ENCODE results near the gene BNC2.

The BNC2 gene

DNA sequence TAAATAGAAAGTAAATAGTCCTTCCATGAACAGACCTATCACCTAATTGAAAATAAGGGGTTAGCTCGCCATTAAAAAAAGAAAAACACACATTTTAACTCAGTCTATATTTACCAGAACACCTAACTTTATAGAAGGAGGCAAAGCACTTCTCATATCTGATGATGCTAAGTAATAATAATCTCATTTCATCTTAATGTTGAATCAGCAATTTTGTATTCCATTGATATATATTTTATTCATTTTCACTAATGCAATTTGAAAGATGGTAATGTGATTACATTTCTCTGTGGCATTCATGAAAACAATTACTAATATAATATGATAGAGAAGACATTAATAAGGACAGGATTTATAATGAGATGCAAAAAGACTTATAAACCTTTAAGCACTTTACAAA, 276.7 kb downstream of the BNC2 start:
- TF ChIP-seq ZBTB7A (IDR thresholded peaks at IDR 0.05; ENCODE audit: low read depth) (no peak), EP300 (IDR thresholded peaks at IDR 0.05; ENCODE audit: borderline replicate concordance) (no peak), TCF12 (IDR thresholded peaks at IDR 0.05; ENCODE audit: low read depth) (no peak), TEAD4 (IDR thresholded peaks at IDR 0.05) (no peak), NFIC (IDR thresholded peaks at IDR 0.05) (no peak), RAD21 (IDR thresholded peaks at IDR 0.05; ENCODE audit: low read depth) (no peak), FOXM1 (IDR thresholded peaks at IDR 0.05; ENCODE audit: borderline replicate concordance, low read depth) (no peak), CREB1 (IDR thresholded peaks at IDR 0.05; ENCODE audit: low read depth) (no peak), YY1 (IDR thresholded peaks at IDR 0.05; ENCODE audit: low read depth) (no peak), TAF1 (IDR thresholded peaks at IDR 0.05; ENCODE audit: low read depth) (no peak), CEBPB (IDR thresholded peaks at IDR 0.05) (no peak)
- TF ChIP-seq, protein P1, sequence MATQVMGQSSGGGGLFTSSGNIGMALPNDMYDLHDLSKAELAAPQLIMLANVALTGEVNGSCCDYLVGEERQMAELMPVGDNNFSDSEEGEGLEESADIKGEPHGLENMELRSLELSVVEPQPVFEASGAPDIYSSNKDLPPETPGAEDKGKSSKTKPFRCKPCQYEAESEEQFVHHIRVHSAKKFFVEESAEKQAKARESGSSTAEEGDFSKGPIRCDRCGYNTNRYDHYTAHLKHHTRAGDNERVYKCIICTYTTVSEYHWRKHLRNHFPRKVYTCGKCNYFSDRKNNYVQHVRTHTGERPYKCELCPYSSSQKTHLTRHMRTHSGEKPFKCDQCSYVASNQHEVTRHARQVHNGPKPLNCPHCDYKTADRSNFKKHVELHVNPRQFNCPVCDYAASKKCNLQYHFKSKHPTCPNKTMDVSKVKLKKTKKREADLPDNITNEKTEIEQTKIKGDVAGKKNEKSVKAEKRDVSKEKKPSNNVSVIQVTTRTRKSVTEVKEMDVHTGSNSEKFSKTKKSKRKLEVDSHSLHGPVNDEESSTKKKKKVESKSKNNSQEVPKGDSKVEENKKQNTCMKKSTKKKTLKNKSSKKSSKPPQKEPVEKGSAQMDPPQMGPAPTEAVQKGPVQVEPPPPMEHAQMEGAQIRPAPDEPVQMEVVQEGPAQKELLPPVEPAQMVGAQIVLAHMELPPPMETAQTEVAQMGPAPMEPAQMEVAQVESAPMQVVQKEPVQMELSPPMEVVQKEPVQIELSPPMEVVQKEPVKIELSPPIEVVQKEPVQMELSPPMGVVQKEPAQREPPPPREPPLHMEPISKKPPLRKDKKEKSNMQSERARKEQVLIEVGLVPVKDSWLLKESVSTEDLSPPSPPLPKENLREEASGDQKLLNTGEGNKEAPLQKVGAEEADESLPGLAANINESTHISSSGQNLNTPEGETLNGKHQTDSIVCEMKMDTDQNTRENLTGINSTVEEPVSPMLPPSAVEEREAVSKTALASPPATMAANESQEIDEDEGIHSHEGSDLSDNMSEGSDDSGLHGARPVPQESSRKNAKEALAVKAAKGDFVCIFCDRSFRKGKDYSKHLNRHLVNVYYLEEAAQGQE (IDR thresholded peaks at IDR 0.05; ENCODE audit: low read depth), result no peak
- TF ChIP-seq, protein P2, sequence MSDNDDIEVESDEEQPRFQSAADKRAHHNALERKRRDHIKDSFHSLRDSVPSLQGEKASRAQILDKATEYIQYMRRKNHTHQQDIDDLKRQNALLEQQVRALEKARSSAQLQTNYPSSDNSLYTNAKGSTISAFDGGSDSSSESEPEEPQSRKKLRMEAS (IDR thresholded peaks at IDR 0.05), result no peak
- TF ChIP-seq, protein P3, sequence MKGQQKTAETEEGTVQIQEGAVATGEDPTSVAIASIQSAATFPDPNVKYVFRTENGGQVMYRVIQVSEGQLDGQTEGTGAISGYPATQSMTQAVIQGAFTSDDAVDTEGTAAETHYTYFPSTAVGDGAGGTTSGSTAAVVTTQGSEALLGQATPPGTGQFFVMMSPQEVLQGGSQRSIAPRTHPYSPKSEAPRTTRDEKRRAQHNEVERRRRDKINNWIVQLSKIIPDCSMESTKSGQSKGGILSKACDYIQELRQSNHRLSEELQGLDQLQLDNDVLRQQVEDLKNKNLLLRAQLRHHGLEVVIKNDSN (IDR thresholded peaks at IDR 0.05), result no peak

DNA sequence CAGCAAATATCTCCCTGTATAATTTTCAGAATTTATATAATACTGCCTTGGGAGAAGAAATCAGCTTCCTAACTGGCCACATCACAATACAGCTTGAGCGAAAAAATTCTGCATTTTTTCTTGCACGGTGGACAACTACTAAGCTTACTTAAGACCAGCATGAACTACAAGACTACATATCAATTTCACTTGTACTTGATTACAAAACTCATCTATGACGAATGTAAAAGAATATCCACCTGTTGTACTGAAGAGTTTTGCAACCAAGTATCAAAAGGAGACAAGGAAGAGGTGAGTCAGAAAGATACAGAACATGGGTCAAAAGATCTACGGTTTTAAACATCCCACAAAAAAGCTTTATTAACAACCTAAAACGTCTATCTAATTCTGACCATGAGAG, 279.4 kb downstream of the BNC2 start:
- no peak for TF ChIP-seq CEBPB (IDR thresholded peaks at IDR 0.05)
- TF ChIP-seq, protein P3 (IDR thresholded peaks at IDR 0.05), result no peak
- no peak for TF ChIP-seq TAF1 (IDR thresholded peaks at IDR 0.05; ENCODE audit: low read depth)
- TF ChIP-seq, protein P2 (IDR thresholded peaks at IDR 0.05), result no peak
- no peak for TF ChIP-seq TEAD4 (IDR thresholded peaks at IDR 0.05)
- TF ChIP-seq, protein P1 (IDR thresholded peaks at IDR 0.05; ENCODE audit: low read depth), result no peak
- TF ChIP-seq ZBTB7A (IDR thresholded peaks at IDR 0.05; ENCODE audit: low read depth), result no peak
- no peak for TF ChIP-seq EP300 (IDR thresholded peaks at IDR 0.05; ENCODE audit: borderline replicate concordance)
- TF ChIP-seq RAD21 (IDR thresholded peaks at IDR 0.05; ENCODE audit: low read depth), result no peak
- no peak for TF ChIP-seq CREB1 (IDR thresholded peaks at IDR 0.05; ENCODE audit: low read depth)
- no peak for TF ChIP-seq FOXM1 (IDR thresholded peaks at IDR 0.05; ENCODE audit: borderline replicate concordance, low read depth)
- TF ChIP-seq YY1 (IDR thresholded peaks at IDR 0.05; ENCODE audit: low read depth), result no peak
- TF ChIP-seq TCF12 (IDR thresholded peaks at IDR 0.05; ENCODE audit: low read depth), result no peak
- TF ChIP-seq EGR1 (IDR thresholded peaks at IDR 0.05), result no peak
- TF ChIP-seq NFIC (IDR thresholded peaks at IDR 0.05), result no peak

DNA sequence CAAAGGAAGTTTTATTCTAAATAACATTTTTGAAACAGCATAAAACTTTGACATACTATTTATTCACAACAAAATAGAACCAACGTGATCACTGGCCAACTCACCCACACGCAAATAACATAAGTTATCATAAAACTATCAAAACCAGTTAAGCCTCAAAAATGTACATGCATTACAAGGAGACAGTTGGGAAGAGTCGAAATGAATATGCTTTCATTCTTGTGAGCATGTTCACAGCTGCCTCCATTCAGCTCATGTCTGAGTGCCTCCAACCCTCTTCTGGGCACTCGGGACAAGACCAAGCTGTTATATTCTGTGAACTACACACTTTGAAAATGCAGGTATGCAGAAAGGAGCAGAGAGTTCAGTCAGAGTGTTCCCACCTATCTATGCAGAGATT, 284.9 kb downstream of the BNC2 start:
- no peak for TF ChIP-seq YY1 (IDR thresholded peaks at IDR 0.05; ENCODE audit: low read depth)
- TF ChIP-seq EGR1 (IDR thresholded peaks at IDR 0.05), result no peak
- TF ChIP-seq EP300 (IDR thresholded peaks at IDR 0.05; ENCODE audit: borderline replicate concordance), result no peak
- TF ChIP-seq CREB1 (IDR thresholded peaks at IDR 0.05; ENCODE audit: low read depth), result no peak
- no peak for TF ChIP-seq CEBPB (IDR thresholded peaks at IDR 0.05)
- TF ChIP-seq, protein P3 (IDR thresholded peaks at IDR 0.05), result no peak
- TF ChIP-seq FOXM1 (IDR thresholded peaks at IDR 0.05; ENCODE audit: borderline replicate concordance, low read depth), result no peak
- TF ChIP-seq, protein P2 (IDR thresholded peaks at IDR 0.05), result no peak
- no peak for TF ChIP-seq TCF12 (IDR thresholded peaks at IDR 0.05; ENCODE audit: low read depth)
- TF ChIP-seq ZBTB7A (IDR thresholded peaks at IDR 0.05; ENCODE audit: low read depth), result no peak
- TF ChIP-seq NFIC (IDR thresholded peaks at IDR 0.05), result no peak
- TF ChIP-seq, protein P1 (IDR thresholded peaks at IDR 0.05; ENCODE audit: low read depth), result no peak

All from Ishikawa (cell line).